Embryonic facial prominence (tissue), 1 donor: ENCODE measurements around the gene TLX1.

Experiments
- DNase-seq: peaks from one replicate; pipeline ENCODE4 v3.0.0-alpha.2; 2016; ENCODE audit errors: extremely low spot score

The TLX1 gene

DNA sequence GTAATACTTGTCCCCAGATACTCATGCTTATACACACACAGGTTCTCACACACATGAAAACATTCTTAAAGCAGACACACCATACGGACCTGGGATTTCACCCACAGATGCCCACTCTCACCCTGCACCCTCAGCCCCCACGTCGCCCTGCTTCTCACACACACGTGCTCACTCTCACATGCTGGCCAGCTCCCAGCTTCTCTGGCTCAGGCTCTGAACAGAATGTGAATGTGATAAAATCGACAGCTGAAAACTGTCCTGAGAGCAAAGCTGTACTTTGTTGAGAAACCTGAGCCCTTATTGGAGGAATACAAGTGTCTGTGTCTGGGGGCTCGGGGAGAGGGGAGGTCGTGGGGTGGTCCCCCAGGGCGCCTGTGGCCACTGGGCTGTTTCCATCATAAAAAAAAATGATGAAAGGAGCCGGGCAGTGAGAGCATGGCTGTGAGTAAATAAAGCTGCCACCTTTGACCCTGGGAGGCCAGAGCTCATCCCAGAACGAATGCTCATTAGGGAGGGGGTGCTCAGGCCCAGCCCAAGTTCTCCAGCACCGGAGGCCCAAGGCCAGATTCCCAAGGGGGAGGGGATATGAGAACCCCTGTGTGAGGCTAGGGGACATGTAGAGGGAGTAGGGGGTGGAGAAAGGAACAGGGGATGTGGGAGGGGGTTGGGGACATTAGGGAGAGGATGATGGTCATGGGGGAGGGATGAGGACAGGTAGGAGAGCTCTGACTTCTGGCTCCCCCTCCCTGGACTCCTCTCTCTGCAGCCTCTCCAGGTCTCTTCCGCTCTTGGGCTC, 18.1 kb upstream of the TLX1 start:
- DNase-seq: no peak

DNA sequence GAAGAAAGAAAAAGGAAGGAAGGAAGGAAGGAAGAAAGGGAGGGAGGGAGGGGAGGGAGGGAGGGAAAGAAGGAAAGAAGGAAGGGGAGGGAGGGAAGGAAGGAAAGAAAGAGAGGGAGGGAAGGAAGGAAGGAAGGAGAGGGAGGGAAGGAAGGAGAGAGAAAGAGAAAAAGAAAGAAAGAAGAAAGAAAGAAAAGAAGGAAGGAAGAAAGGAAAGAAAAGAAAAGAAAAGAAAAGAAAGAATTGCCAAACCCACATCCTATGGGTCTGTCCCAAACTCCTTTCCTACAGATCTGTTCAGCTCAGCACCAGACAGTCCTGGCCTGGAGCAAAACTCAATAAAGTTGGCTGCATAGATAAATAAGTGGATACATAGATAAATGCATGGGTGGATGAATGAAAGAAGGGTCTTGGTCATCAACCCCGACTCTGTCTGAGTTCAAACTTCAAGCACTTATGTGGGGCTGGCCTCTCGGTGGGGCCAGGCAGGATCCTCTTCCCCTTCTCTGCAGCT, 17.2 kb upstream of the TLX1 start:
- DNase-seq: no peak

DNA sequence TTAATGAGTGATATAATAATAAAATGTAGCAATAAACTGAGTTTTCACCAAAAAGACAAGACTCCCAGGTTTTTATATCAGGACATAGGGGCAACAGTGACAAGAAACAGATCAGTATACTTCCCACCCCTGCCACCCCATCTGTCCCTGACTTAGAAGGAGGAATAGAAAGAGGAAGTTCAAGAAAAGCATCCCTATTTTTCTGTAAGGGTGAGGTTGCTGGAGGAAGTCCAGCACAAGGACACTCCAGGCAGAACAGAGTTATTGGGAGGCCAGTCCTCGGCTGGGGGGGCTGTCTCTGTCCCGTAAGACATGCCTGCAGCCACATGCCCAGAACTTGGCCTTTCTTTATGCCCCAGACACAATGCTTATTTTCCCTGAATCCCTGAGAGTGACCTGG, 16.5 kb upstream of the TLX1 start:
- no peak for DNase-seq

DNA sequence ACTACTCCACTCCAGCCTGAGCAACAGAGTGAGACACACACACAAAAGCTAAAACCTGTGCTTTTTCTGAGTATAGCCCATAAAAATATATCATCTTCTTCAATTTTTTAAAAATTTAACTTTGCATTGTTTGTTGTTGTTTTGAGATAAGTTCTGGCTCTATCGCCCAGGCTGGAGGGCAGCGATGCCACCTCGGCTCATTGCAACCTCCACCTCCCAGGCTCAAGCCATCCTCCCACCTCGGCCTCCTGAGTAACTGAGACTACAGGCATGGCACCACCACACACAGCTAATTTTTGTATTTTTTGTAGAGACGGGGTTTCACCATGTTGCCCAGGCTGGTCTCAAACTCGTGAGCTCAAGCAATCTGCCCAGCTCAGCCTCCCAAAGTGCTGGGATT, 14.3 kb upstream of the TLX1 start:
- no peak for DNase-seq

DNA sequence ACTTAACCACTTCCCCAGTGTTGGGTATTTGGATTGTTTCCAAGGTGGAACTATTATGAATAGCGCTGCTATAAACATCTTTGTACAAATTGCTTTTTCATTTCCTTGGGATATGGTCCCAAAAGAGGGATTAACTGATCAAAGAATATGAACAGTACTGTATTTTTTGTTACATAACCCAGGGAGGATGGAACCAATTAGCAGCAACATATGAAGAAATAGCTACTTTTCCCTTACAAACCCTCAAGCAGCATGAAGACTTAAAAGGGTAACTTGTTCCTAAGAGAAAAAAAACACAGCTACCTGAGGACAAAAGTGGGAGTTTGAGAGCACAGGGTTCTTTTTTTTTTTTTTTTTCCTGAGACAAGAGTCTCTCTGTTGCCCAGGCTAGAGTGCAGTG, 13.1 kb upstream of the TLX1 start:
- DNase-seq: no peak

DNA sequence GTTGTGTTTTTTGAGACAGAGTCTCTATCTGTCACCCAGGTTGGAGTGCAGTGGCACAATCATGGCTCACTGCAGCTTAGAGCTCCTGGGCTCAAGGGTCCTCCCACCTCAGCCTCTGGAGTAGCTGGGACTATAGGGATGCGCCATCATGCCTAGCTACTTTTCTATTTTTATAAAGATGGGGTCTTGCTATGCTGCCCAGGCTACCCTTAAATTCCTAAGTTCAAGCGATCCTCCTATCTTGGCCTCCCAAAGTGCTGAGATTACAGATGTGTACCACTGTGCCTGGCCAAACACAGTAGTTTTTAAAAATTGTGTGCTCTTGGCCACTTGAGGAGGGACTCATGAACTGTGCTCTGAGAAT, 10.6 kb upstream of the TLX1 start:
- no peak for DNase-seq

DNA sequence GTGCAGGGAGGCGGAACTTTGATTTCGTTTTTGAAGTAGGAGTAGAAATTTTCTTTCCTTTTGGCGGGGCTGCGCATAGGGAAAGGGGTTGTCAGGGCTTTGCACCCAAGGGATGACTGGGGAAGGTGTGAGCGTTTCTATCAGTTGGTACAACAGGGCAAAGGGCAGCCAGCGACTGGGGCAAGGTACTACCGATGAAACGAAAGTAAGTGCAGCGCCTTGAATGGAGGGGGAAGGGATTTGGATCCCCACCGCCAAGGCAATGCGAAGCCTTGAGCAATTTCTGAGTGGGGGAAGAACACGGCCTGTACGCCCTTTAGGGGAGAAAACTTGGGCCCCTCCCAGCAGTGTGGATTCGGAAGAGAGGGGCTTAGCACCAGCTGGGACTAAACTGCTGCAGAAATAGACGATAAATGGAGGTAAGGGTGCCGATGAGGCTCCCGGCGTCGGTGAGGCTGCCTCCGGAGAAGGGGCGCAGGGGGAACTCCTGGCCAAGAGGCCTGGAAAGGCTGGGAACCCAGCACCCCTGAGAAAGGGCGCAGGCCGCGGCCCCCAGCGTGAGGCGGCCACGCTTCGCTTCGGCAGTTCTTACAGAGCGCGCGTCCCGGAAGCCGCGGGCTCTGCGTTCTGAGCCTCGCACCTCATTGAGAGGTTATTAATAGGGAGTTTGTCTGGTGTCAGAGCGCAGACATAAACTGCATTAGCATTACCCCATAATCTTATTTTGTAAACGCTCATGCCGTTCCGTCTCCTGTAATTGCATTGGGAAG, 10.0 kb upstream of the TLX1 start:
- DNase-seq: no peak

DNA sequence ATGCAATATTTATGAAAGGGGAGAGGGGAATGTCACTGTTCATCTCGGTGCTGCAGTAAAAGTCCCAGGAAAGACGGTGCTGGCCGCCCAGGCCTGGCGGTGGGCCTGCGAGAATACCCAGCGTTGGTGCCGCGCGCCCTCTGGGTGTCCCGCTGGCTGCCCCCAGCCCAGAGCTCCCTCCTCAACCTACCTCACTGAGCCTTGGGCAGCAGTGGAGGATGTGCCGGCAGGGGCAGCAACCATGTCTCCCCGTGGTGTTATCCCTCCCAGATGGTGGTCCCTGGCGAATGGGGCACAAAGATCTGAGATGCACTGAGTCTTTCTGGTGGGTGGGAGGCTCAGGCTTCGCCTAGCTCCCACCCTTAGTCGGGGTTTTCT, 9.5 kb upstream of the TLX1 start:
- no peak for DNase-seq

DNA sequence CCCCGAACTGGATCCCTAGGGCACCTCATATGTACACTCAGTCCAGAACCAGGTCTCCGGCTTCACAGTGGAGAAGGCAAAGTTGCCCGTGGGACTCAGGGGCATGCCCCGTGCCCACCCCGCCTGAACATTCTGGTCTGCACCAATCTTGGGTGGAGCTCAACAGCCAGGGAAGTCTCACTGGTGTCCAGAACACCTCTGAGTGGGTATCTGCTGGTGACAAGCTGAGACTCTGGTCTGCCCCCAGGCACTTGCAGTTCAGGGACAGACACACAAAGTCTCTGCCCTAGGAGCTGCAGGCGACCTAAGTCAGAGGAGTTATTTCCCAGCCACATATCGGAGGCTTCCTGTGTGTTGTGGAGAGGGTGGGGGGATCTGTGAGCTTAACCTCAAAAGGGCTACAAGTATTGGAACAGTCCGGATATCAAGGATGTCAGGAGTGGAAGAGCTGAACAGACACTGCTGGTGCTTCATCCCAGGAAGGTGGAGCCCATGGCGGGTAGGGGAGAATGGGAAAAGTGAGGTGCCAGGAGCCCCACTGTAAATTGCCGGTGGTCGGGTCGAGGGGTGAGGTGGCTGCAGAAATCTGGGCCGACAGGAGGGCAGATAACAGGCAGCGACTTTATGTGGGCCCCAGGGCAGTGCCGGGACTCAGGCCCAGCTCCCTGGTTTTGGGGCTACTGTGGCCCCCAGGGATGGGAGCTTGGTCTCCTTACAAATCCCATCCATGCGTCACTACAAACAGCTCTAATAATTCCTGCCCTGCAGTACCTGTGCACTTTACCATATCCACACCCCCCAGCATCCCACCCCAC, 8.6 kb upstream of the TLX1 start:
- no peak for DNase-seq

DNA sequence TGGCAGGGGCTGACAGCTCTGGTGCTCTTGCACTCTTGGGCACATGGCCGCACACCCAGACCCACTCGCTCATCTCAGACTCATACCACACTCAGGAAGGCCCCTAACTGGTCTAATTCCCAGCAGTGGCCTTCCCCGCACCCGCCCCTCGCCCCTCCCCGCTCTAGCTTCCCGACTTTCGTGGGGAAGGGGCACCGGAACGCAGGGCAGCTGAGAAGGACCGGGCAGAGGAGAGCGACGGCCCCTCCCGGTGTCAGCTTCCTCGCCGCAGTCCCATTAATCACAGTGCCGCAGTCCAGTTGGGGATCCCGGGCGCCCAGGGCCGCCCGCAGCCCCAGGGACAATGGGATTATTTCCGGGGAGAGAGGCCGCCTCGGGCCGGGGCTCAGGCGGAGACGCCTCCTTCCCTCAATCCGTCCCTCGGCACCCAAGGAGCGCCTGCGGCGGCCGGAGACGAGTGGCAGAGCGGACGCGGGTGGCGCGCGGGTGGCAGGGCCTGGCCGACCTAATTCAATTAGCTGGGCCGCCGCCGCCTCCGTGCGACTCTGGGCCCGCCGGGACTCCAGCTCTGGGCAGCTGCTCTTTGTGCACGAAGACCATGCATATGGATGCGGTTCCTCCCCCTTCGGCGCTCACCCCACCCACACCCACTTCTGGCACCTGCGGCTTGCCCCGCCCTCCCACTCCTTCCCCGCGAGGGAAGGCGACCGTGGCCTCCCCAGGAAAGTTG, 7.8 kb upstream of the TLX1 start:
- no peak for DNase-seq

DNA sequence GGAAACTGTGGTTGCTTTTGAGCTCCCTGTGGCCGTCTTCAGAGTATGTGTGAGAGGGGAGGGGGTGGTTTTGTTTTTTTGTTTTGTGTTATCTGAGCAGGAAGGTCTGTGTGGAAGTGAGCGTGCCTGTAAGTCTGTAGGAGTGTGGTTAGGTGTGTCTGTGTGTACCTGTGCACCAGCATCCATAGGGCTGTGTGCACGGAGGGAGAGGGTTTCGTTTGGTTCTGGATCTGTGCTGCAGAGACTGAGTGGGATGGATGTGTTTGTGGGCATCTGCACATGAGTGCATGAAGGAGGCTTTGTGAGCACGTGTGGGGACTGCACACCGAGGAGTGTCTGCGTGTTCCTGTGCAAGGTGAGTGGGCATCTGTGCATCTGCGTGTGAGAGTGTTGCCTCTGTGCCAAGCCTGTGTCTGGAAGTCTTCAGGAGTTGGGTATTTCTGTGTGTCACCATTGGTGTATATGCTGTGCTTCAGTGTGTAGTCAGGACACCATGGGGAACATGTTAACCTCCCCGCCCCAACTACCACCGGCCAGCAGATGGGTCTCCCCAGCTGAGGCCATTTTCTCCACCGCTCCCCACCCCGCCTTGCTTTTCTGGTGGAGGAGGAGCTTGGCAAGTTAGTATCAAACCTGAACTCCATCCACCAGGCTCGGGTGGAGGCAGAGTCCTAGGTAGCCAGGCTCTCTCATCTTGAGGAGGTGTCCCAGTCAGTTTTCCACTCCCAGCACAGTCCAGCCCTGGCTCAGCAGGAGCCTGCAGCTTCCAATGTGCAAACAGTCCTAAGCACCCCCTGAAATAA, 7.1 kb upstream of the TLX1 start:
- DNase-seq: no peak

DNA sequence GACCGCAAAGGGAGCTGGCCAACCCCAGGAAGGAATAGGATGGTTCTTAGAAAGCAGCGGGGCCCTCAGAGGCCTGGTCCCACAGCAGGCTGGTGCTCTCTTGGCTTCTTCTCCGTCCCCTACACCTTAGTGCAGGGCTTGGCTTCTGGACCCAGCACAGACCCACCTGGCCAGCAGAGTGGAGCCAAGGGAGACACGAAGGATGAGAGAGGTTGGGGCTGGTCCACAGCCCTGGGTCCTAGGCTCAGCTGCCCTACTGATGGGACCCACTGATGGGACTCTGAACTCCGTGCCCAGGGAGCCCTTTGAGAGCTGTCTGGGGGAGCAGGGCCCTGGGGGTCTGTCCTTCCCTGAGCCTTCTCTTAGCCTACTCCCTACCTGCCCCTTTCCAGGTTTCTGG, 6.2 kb upstream of the TLX1 start:
- no peak for DNase-seq

DNA sequence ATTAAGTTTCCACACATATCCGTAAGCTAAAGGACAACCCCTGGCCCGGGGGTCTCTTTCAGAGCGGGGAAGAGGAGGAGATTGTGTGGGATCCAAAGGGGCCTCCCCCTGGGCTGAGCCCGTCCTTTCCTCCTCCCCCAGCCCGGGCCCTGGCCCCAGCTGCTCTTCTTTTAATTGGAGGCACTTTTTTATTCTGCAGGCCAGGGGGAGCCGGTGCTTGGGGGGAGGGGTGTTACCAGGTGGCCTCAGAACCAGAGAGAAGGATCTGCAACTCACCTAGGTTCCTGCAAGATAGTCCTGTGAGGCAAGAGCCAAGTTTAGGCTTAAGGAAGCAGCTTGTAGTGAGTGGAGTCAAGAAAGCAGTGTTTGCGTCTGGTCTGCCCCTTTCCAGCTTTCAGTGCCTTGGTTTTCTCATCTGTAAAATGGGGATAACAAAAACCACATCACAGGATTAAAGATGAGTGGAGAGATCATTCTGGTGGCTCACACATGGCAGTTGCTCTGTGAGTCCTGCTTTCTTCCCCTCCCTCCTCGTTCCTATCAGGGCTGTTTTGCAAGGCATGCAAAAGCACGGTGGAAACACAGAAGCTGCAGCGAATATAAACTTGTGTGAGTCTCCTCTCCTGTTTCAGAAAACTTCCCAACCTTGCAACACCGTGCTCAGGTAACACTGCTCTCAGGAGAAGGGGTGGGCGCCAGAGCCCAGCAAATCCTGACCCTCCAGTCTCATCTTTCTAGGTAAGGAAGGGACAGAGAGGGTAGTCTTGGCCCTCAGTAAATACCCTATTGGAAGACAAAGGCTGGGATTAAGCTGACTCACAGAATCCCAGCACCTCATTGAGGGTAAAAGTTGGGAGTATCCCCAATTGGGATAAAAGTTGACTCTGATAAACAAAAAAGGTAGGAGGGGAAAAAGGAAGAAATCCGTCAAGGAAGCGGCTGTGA, 4.1 kb upstream of the TLX1 start:
- DNase-seq: no peak

DNA sequence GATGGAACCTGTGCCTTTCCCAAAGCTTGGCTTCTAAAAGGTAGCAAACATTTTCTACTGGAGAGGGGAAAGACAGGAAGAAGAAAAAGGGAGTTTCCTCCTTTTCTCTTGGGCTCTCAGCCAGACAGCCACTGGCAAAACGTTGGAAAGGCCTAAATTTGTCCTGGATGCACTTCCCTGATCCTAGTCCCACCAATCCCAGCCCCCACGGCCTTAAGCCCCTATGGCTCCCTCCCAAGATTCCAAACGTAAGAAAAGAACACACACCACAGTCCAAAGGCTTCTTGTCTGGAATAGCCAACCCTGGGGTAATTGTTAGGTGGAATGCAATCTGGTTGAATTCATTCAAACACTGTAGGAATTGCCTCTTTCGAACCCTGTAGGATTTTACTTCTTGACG, 959 bp upstream of the TLX1 start:
- no peak for DNase-seq

DNA sequence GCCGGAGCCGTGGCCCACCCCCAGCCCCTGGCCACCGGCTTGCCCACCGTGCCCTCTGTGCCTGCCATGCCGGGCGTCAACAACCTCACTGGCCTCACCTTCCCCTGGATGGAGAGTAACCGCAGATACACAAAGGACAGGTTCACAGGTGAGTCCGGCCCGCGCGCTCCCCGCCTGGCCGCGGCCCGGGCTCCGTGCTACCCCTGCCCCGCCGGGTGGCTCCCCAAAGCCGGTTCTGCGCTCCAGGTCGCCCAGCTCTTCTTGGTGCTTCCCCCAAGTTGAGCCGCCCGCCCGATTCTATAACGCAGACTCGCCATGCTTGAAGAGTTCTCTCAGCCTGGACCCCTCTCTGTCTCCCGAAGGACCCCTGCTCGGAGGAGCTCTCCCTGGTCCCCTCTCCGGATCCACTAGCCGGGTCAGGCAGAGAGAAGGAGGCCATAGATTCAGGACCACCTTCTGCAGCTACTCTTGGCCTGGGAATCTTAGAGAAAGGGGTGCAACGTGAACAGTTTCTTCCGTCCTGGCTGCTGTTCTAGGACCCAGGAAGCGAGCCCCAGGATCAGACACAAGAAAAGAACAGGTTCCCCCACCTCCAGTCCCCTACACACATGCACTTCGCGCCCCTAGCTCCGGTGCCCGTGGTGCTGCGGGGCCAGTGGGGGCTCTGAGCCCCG, 999 bp downstream of the TLX1 start:
- no peak for DNase-seq

DNA sequence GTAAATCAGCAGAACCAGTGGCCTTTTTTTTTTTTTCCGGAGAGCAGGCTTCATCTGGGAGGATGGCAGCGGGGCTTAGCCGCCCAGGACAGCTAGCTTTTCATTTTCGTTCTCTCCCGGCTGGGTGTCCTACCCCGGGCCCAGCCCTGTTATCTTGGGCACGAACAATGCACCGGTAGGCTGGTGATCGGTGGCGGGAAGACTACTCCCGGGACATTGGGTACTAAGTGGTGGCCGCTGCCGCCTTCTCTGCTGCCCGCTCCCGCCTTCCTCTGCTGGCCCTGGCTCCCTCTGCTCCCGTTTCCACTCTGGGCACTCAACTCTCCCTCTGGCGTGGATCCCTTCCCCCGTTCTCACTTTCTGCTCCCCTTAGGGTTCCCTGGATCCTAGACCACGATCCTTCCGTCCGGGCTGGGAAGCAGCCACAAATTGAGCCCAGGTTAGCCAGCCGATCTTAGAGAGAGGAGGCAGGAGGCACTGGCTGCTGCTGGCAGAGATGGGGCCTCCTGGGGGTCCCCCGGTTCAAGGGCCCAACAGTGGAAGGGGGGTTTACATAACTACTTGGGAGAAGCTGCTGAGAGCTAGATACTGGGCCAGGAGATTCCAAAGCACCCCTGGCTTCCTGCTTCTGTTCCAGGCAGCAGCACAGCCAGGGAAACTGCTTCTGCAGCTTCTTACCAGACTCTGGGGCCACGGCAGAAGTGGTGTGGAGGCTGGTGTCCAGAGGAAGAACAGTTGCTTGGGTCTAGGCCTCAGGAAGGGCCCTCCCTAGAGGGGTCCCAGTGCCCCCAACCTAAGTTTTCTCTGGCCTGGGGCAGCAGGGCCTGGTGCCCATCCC, 1.8 kb downstream of the TLX1 start:
- no peak for DNase-seq

DNA sequence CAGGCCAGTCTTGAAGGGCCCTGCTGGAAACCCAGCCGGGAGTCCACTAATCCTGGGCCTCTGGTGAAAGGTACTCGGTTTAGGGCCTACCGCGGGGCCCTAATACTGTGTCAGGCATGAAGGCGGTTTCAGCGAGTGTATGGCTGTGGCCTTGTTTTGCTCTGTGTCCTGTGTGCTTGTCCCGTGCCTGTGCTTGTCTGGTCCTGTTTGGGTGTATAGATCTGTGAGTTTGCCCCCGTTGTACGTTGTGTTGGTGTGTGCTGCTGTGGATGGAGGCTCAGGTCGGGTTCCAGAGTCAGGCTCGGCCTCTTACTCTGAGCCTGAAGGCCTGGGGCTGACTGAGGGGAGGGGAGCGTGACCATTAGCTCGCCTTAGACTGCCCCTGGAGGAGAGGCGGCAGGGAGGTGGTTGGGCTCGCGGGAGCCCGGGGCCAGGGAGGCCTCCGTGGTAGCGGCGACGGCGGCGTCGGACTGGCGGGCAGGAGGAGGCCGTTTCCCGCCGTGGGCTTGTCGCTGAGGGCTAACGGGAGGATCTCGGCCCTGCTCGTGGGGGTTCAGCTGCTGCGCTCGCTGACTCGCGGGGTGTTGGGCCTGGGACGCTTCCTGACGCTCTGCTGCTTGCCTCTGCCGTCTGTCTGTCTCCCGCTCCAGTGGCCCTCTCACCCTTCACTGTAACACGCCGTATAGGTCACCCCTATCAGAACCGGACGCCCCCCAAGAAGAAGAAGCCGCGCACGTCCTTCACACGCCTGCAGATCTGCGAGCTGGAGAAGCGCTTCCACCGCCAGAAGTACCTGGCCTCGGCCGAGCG, 2.6 kb downstream of the TLX1 start:
- no peak for DNase-seq
